H9 (cell line): ENCODE measurements around the gene NUP62CL. TPM values are rescaled to one million over a fixed set of nuclear protein-coding genes. Genes with fewer than 3 reads are reported as not detected.

Experiments
- DNase-seq: peaks from one replicate; pipeline ENCODE4 v3.0.0-alpha.2; 2017
- H2AFZ ChIP-seq: one replicate; pipeline ENCODE4 v1.6.1; 2013; ENCODE audit warnings: mild to moderate bottlenecking, low read length, control low read depth, moderate library complexity
- H2AK5ac ChIP-seq: 2 replicates; pipeline ENCODE4 v1.6.1; 2013; ENCODE audit warnings: low read length, control low read depth, mixed read lengths; ENCODE audit not compliant: insufficient read length
- H2BK120ac ChIP-seq: one replicate; pipeline ENCODE4 v1.6.1; 2013; ENCODE audit warnings: low read depth, mild to moderate bottlenecking, low read length, control low read depth, inconsistent platforms; ENCODE audit not compliant: poor library complexity, severe bottlenecking
- H2BK12ac ChIP-seq: 2 replicates; pipeline ENCODE4 v1.6.1; 2013; ENCODE audit warnings: low read length, control low read depth, mixed read lengths, low read depth; ENCODE audit not compliant: insufficient read length
- H2BK15ac ChIP-seq: 2 replicates; pipeline ENCODE4 v1.6.1; 2013; ENCODE audit warnings: low read depth, low read length, control low read depth
- H2BK20ac ChIP-seq: one replicate; pipeline ENCODE4 v1.6.1; 2013; ENCODE audit warnings: low read depth, mild to moderate bottlenecking, low read length, control low read depth, inconsistent platforms; ENCODE audit not compliant: poor library complexity, severe bottlenecking
- H2BK5ac ChIP-seq: 2 replicates; pipeline ENCODE4 v1.6.1; 2013; ENCODE audit warnings: low read length, control low read depth, mixed read lengths; ENCODE audit not compliant: insufficient read length
- H3K14ac ChIP-seq: 2 replicates; pipeline ENCODE4 v1.6.1; 2013; ENCODE audit warnings: low read length, control low read depth; ENCODE audit not compliant: insufficient read depth
- H3K18ac ChIP-seq: 2 replicates; pipeline ENCODE4 v1.6.1; 2013; ENCODE audit warnings: low read depth, mild to moderate bottlenecking, mixed read lengths, low read length, control low read depth; ENCODE audit not compliant: insufficient read length
- H3K23ac ChIP-seq: 2 replicates; pipeline ENCODE4 v1.6.1; 2013; ENCODE audit warnings: low read length, control low read depth, mixed read lengths, low read depth; ENCODE audit not compliant: insufficient read length
- H3K23me2 ChIP-seq: 2 replicates; pipeline ENCODE4 v1.6.1; 2013; ENCODE audit warnings: low read depth, mild to moderate bottlenecking, mixed read lengths, low read length, control low read depth; ENCODE audit not compliant: insufficient read length, poor library complexity, severe bottlenecking
- H3K27ac ChIP-seq: 2 replicates; pipeline ENCODE4 v1.5.1; 2013; ENCODE audit warnings: low read length, control low read depth, mixed read lengths, low read depth; ENCODE audit not compliant: insufficient read length
- H3K27me3 ChIP-seq: 2 replicates; pipeline ENCODE4 v1.6.1; 2013; ENCODE audit warnings: low read length, control low read depth, inconsistent platforms; ENCODE audit not compliant: insufficient read depth
- H3K4ac ChIP-seq: 2 replicates; pipeline ENCODE4 v1.6.1; 2013; ENCODE audit warnings: low read depth, mild to moderate bottlenecking, control low read depth, inconsistent platforms, low read length, moderate library complexity
- H3K4me1 ChIP-seq: 2 replicates; pipeline ENCODE4 v1.6.1; 2013; ENCODE audit warnings: low read length, control low read depth, inconsistent platforms; ENCODE audit not compliant: insufficient read depth
- H3K4me2 ChIP-seq: 2 replicates; pipeline ENCODE4 v1.6.1; 2013; ENCODE audit warnings: low read length, control low read depth, mixed read lengths; ENCODE audit not compliant: insufficient read length, insufficient read depth
- H3K56ac ChIP-seq: 2 replicates; pipeline ENCODE4 v1.6.1; 2013; ENCODE audit warnings: low read depth, mild to moderate bottlenecking, mixed read lengths, low read length, control low read depth; ENCODE audit not compliant: insufficient read length
- H3K79me1 ChIP-seq: 2 replicates; pipeline ENCODE4 v1.6.1; 2013; ENCODE audit warnings: low read depth, mild to moderate bottlenecking, moderate library complexity, low read length, control low read depth, inconsistent platforms; ENCODE audit not compliant: insufficient read depth, poor library complexity, severe bottlenecking
- H3K79me2 ChIP-seq: 2 replicates; pipeline ENCODE4 v1.6.1; 2013; ENCODE audit warnings: low read length, control low read depth, inconsistent platforms; ENCODE audit not compliant: insufficient read depth
- H3K9ac ChIP-seq: 2 replicates; pipeline ENCODE4 v1.6.1; 2013; ENCODE audit warnings: low read length, control low read depth, mixed read lengths; ENCODE audit not compliant: insufficient read length; ENCODE audit errors: extremely low read depth
- H3K9me3 ChIP-seq: one replicate; pipeline ENCODE4 v1.6.1; 2013; ENCODE audit warnings: low read depth, low read length, inconsistent platforms; ENCODE audit not compliant: control insufficient read depth
- H3T11ph ChIP-seq: one replicate; pipeline ENCODE4 v1.6.1; 2013; ENCODE audit warnings: mild to moderate bottlenecking, low read length, control low read depth, inconsistent platforms
- H4K20me1 ChIP-seq: one replicate; pipeline ENCODE4 v1.6.1; 2013; ENCODE audit not compliant: control insufficient read depth, insufficient read length, insufficient read depth
- H4K5ac ChIP-seq: 2 replicates; pipeline ENCODE4 v1.6.1; 2013; ENCODE audit warnings: low read depth, mild to moderate bottlenecking, mixed read lengths, low read length, control low read depth; ENCODE audit not compliant: insufficient read length
- H4K8ac ChIP-seq: replicated peaks from 2 replicates; pipeline ENCODE4 v1.6.1; 2013; ENCODE audit warnings: low read length, control low read depth, mixed read lengths, low read depth; ENCODE audit not compliant: insufficient read length
- H4K91ac ChIP-seq: 2 replicates; pipeline ENCODE4 v1.6.1; 2013; ENCODE audit warnings: low read depth, mild to moderate bottlenecking, moderate library complexity, mixed read lengths, low read length, control low read depth; ENCODE audit not compliant: insufficient read length
- H3K27ac Mint-ChIP-seq, 3 experiments: 2 replicates in 2 of 3; 3 replicates in 1 of 3; pipeline ENCODE4 v1.8.0; 2020 to 2021; ENCODE audit warnings: mixed read lengths in 3 of 3, mild to moderate bottlenecking in 1 of 3, moderate library complexity in 1 of 3
- H3K27me3 Mint-ChIP-seq: 2 replicates; pipeline ENCODE4 v1.8.0; 2021; ENCODE audit warnings: low read depth, mild to moderate bottlenecking, moderate library complexity, mixed read lengths
- H3K36me3 Mint-ChIP-seq, 3 experiments: 2 replicates in 2 of 3; 3 replicates in 1 of 3; pipeline ENCODE4 v1.8.0; 2020 to 2021; ENCODE audit warnings: low read depth in 3 of 3, mixed read lengths in 3 of 3; ENCODE audit not compliant: insufficient read depth in 1 of 3
- H3K4me1 Mint-ChIP-seq, 2 experiments: 2 replicates each; pipeline ENCODE4 v1.8.0; 2020; ENCODE audit warnings: mixed read lengths in 2 of 2
- H3K4me3 Mint-ChIP-seq, 2 experiments: 2 replicates in 1 of 2; 3 replicates in 1 of 2; pipeline ENCODE4 v1.8.0; 2020 to 2021; ENCODE audit warnings: mild to moderate bottlenecking in 2 of 2, mixed read lengths in 2 of 2, moderate library complexity in 1 of 2
- H3K9me3 Mint-ChIP-seq, 2 experiments: 2 replicates in 1 of 2; 3 replicates in 1 of 2; pipeline ENCODE4 v1.8.0; 2020; ENCODE audit warnings: mild to moderate bottlenecking in 2 of 2, mixed read lengths in 2 of 2, moderate library complexity in 1 of 2
- CTCF ChIP-seq: fragments of 200-600 bp; sonication (generic); conservative IDR thresholded peaks from 3 replicates; pipeline ENCODE4 v1.8.0; 2021; ENCODE audit warnings: antibody characterized with exemption, mild to moderate bottlenecking
- total RNA-seq: library from RNA; stranded (reverse); gene quantifications from 2 replicates; pipeline ENCODE4 v1.2.1, GENCODE V29; 2021

The NUP62CL gene
- total RNA-seq, 1 experiment from 2014 or later: 3.9 TPM

GRCh38 chrX:107168257-107168656 is 38.0 kb downstream of the NUP62CL start:
- Histone ChIP-seq H3K4me1 (no peaks in the 10 kb centered on the region), H3K79me1 (no peaks in the 10 kb centered on the region), H3K4ac (no peak overlapping the region), H3K18ac (no peak overlapping the region), H2BK20ac (no peak overlapping the region), H4K8ac (no peak overlapping the region), H2BK5ac (no peak overlapping the region), H2AK5ac (no peak overlapping the region), H2BK15ac (no peak overlapping the region), H3K9ac (no peak overlapping the region), H2AFZ (no peak overlapping the region), H2BK12ac (no peak overlapping the region), H3T11ph (no peak overlapping the region), H2BK120ac (no peak overlapping the region), H4K5ac (no peak overlapping the region), H3K9me3 (no peaks in the 10 kb centered on the region), H3K56ac (no peak overlapping the region), H3K23me2 (no peaks in the 10 kb centered on the region), H3K14ac (no peak overlapping the region), H3K79me2 (no peaks in the 10 kb centered on the region), H4K91ac (no peak overlapping the region), H3K23ac (no peak overlapping the region), H4K20me1 (no peaks in the 10 kb centered on the region), H3K27me3 (no peaks in the 10 kb centered on the region), H3K4me2 (no peak overlapping the region), H3K27ac (no peak overlapping the region)
- H3K9me3 Mint-ChIP-seq: peaks cover 0 to 45% of the 10 kb centered on the region in 2 experiments; a peak in 2 of 5 replicates
- peaks cover 3 to 18% (median 10%) of the 10 kb centered on the region in 3 experiments; a peak in 4 of 7 replicates for H3K36me3 Mint-ChIP-seq
- no peak overlapping the region for H3K4me3 Mint-ChIP-seq
- no peak for TF ChIP-seq CTCF
- H3K4me1 Mint-ChIP-seq: no peaks in the 10 kb centered on the region
- DNase-seq: no peak
- no peaks in the 10 kb centered on the region for H3K27me3 Mint-ChIP-seq
- no peak overlapping the region; a peak in 1 of 7 replicates for H3K27ac Mint-ChIP-seq
